ENCODE data around the gene RALGDS. TPM values are rescaled to one million over a fixed set of nuclear protein-coding genes. Genes with fewer than 3 reads are reported as not detected.

RALGDS gene
- total RNA-seq, 1 donor from 2014 or later: 34.6 TPM

DNA sequence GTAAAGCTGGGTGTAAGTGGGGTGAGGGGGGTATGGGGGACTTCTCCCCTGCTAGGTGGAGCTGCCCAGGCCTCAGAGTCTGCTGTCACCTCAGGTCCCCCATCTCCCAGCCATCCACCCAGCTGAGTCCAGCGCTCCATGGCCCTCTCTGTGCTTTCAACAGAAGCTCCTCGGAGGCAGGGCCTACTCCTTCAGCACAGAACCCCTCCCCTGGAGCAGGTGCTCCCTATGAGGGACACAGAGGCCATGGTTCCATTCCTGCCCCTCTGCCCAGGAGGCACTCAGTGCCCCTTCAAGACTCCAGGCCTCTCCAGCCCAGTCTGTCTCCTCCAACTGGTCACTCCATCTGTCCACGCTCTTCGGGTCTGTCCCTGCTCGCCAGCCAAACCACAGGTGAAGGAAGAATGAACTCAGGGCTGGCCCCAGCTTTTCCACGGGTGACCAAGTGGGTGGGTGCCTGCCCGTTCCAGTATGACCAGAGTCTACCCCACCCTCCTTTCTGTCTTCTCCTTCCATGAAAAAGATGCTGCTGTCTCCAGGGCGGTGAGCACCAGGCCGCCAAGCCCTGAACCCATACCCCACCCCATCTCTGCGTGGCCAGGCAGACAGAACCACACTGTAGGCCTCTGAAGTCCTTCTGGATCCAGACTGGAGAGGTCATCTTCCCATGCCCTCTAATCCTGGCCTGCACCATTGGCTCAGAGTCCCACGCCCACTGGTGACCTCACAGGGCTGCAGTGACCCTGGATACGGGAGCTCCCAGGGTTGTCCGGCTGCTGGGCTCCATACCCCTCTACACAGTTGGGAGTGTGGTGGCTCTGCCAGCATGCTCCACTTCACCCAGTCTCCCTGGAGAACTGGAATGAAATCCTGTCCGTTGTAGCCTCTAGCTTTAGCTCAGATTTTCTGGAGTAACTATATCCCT is 30.8 kb upstream of the RALGDS start:
- no peak for DNase-seq (ENCODE audit: low read depth, low spot score)

DNA sequence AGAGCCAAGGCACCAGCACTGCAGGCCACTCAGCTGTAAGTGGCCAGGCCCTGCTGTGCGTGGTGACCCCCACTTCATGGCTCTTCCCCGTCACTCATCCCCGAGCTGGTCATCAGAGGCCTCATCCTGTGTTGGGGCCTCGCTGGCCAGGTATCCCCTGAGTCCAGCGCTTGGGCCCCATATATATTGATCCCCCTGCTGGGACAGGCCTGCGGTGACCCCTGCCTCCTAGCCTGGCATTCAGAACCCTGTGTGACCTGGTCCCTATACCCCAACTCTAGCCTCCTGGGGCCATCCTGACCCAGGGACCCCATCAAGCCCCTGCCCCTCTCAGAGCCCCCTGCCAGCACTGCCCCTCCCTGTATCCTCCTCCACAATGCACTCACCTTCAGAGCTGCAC is 30.0 kb upstream of the RALGDS start:
- DNase-seq (ENCODE audit: low read depth, low spot score): no peak

DNA sequence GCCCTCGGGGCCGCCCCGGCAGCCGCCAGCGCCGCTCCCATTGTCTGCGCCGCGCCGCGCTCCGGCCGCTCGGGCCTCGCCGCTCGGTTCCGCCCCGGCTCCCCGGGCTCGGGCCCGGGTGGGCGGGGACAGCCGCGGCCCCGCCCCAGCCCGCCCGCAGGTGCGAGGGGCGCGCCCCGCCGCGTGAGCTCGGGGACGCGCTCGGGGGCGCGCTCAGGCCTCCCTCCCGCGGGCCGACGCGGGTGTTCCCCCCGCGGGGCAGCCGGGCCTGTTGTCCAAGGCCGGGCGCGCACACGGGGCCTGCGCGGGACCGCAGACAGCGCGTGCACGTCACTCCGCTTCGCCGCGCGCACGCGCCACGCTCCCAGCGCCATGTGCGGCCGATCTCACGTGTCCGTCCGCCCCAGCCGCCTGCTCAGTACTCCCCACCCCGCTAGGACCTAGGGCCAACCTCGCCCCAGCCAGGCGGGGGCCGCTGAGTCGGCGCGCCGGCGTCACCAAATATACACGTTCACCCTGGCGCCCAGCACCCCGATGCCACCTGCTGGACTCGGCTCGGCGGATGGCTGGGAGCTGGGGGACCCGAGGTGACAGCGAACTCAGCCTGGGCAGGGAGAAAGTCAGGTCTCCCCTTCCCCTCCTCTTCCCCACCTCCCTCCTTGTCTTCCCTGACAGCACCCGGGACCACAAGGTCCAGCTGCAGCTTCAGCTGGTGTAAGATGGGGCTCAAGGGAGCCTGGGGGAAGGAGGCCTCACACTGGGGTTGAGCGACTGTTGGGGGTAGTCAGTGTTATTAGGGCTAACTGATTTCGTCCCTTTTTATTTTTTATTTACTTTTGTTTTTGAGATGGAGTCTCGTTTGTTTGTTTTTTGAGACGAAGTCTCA is 28.3 kb upstream of the RALGDS start:
- peak; percentile 71 for DNase-seq (ENCODE audit: low read depth, low spot score)

DNA sequence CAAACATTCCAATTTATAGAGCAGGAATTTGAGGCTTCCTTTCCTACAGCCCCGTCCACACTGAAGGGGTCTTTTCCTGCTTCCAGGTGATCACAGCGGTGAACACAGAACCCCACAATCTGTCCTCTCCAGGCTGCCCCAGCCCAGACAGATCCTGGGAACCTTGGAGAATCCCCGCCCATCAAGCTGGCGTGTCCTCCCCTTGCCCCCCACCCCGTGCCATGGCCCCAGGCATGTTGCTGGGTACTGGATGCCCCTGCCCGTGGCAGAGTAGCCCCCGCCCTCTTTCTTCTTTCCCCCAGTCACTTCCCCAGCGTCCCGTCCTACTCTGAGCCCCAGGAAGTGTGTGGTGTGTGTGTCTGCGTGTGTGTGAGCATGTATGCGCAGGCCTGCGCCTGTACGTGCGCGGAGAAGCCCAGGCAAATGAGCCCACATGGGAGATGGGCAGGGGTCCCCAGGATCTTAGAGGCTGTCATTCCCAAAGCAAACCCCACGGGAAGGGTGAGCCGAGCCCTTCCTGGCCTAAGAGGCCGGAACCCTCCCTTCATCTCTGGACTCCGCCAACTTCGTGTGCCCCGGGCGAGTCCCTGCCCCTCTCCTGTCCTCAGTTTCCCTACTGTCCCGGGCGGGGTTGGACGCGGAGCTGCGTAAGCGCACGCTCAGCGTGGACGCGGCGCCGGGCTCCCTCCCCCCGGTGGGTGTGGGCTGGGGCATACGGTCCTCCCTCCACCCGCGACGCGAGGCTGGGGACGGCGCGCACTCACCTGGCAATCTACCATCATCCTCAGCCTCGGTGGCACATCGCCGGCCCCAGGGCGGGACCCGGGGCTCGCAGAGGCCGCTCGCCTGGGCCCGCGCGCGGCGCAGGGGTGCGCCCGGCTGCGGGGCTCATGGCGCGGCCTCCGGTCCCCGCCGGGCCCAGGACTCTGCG is 27.4 kb upstream of the RALGDS start:
- DNase-seq (ENCODE audit: low read depth, low spot score): no peak

DNA sequence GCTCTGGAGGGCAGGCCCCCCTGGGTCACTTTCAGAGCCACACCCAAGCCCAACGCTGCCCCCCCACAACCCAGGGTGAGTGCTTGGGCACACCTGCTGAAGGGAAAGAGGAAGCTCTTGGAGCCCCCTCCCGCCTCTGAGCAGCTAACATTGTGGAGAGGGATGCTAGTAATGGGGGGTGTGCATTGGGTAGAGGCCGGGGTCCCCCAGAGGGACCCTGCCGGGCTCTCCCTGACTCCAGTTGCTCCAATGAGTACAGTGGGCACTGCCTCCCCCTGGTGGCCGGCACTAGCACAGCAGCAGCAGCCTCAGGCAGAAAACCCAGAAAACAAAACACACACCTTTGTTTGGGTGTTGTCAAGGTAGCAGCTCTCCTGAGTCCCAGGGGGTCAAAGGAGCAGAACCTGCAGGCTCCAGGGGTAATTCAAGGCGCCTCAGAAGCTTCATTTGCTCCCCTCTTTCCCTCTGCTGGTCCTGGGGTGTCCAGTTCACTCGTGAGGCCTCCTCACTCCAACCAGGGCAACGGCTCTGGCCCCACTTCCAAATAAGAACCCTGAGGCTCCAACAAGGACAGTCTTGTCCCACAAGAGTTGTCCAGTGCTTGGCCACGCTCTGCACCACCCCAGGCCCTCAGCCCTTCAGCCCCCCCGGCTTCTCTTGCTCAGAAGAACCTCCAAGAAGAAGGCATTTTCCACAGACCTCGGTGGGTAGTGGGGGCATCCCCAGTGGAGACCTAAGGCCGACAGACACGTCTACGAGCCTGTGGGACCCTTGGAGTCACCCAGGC is 26.6 kb upstream of the RALGDS start:
- no peak for DNase-seq (ENCODE audit: low read depth, low spot score)

DNA sequence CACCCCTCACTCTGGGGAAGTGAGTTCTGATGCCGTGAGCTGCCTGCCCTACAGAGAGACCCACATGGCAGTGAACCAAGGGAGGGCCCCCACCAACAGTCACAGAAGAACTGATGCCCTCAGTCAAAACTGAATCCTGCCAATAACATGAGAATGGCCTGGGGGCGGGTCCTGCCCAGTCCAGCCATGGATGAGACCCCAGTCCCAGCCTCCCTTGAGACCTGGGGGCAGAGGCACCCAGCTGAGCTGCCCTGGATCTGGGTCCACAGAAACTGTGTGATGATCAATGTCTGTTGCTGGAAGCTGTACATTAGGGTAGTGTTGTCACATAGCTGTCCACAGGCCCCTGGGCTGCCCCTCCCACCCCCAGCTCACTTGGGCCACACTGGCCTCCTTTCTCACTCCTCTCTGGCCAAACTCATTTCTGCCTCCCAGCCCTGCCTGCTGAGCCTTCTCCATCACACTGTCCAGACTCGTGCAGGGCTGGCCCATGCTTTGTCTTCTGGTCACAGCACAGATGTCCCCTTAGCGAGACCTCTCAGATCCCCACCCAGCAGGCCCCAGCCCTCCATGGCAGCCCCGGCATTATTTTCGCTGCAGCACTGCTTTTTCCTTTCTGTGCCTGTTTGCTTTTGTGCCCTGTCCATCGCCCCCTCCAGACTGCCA is 25.8 kb upstream of the RALGDS start:
- no peak for DNase-seq (ENCODE audit: low read depth, low spot score)

DNA sequence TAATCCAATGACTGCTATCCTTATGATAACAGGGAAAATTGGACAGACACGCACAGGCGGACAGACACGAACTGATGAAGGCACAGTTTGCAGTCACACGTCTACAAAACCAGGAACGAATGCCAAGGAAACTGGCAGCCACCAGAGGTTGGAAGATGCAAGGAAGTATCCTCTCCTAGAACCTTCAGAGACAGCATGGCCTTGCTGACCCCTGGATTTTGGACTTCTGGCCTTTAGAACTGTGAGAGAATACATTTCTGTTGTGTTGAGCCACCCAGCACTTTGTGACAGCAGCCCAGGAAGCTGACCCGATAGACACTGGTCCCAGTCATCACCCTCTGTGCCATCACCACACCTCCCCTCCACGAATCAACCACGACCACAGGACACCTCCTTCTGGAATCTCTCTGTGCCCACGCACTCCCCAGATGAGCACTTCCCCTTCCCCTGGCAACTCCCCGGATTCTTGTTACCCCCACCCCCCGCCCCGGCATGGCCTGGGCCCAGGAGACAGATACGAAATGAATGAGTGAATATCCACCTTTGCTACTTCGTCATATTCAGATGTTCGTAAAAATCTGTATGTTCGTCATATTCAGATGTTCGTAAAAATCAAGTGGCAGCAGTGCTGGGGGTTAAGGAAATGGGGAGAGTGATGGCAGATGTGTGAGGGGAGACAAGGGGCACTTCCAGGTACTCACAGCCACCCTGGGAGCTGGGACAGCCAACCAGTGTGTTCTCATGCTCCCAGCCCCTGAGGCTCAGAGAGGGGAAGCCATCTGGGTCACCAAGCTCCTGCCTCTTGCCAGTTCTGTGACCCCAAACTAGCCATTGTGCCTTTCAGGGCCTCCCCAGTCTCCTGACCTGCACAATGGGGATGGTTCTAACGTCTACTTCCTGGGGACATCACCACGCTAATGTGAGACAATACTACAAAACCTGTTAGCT is 24.1 kb upstream of the RALGDS start:
- DNase-seq (ENCODE audit: low read depth, low spot score): no peak

DNA sequence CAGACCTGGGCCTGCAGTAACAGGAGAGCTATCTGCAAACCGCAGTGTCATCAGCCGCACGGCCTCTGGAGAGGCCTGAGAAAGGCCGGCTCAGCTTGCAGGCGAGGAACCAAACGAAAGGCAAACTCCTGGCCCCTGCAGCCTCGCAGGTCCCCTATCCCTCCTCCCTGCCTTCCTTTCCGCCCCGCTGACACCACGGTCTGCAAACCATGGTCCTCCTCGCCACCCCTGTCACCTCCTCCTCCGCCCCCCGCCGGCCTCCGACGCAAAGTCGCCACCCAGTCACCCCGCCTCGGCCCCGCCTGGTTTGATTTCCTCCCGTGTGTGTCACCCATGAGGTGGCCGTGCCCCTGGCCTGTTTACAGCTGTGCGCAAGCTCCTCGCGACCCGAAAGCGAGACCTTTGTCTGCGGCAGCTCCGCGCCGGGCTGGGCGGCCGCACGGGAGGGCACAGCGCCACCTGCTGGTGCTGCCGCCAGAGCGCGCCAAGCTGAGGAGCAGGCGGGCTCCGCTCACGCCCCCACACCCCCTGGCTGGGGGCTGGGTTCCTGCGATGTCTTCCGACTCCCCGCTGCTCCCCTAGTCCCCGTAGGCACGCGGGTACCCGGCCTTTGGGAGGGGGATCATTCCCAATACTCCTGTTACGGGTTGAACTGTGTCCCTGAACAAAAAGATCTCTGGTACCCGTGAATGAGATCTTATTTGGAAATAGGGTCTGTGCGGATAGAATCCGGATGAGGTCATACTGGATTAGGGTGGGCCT is 23.3 kb upstream of the RALGDS start:
- no peak for DNase-seq (ENCODE audit: low read depth, low spot score)

DNA sequence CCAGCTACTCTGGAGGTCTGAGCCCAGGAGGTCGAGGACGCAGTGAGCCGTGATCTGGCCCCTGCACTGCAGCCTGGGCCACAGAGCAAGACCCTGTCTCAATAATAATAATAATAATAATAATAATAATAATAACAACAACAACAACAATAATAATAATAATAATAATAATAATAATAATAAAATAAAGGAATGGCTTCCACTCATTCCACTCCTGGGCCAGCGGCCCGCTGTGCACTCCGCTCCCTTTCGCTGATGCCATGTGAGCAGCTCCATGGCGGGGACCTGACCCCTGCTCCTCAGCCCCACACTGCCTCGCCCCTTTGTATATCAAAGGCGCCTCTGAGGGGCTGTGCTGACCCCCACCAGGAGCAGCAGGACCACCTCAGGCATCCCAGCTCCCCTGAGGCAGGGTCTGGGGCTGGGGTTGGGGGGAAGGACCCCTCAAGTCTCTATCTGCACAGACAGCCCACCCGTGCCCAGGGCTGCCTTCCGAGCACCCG is 22.6 kb upstream of the RALGDS start:
- DNase-seq (ENCODE audit: low read depth, low spot score): no peak

DNA sequence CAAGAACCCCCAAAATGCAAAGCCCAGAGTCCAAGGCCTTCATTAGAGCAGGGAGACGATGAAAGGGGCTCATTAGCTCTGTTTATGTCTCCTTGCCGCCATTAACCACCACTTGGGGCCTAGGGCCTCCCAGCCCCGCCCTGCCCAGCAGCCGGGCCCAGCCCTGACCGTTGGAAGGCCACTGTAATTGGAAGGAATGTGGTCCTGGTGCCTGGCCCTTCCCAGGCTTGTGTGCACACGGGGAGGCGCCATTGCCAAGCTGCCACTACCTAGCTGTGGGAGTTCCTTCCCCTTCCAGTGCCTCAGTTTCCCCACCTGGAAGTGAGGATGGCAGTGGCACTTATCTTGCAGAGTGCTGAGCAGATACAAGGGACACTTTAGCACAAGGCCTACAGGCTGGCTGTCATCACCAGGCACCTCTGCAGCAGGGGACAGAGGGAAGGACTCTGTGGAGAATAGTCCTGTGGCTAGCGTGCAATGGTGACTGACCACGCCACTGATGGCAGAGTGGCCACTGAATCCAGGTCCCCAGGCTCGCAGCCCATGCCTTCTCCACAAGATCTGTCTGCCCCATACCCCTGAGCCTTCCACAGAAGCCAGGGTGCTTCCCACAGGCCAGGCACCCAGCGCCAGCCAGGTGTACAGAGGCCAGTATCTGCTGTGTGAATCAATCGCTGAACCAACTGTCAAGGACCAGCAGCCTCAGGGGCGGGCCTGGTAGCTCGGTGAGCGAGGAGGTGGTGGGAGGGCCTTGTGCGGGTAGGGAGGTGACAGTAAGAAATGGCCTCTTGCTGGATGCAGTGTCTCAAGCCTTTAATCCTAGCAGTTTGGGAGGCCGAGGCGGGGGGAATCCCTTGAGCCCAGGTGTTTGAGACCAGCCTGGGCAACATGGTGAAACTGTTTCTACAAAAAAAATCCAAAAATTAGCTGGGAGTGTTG is 21.9 kb upstream of the RALGDS start:
- no peak for DNase-seq (ENCODE audit: low read depth, low spot score)

DNA sequence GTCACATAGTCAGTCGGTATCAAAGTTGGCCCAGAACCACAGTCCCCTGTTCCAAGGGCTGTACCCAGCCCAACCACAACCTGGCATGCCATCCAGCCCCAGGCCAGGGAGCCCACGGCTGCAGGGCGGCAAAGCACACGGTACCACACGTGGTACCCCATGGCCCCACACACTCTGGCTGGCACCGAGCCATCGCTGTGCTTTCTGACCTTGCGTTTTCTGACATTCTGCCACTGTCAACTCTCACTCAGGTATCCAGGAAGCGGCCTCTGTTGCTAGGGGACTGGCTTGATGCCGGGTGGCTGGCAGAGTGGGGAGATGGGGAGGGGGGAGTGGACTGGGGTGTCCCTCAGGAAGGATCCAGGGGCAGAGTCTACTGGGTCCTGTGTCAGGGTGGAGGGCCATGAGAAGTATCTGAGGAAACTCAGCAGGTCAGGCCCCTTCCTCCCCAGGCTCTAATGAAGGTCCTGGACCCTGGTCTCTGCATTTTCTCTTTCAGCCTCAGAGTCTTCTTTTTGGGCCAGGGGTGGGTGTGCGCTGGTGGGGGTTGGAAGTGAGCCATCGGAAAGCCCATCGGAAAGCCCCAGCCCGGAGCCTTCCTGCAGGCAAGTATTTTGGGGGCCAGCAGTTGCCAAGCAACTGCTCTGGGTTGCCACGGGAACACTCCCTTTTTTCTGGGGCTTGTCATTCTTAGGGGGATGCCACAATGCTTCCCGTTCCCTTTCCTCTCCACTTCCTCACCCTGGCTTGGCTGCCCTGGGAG is 21.0 kb upstream of the RALGDS start:
- DNase-seq (ENCODE audit: low read depth, low spot score): no peak

DNA sequence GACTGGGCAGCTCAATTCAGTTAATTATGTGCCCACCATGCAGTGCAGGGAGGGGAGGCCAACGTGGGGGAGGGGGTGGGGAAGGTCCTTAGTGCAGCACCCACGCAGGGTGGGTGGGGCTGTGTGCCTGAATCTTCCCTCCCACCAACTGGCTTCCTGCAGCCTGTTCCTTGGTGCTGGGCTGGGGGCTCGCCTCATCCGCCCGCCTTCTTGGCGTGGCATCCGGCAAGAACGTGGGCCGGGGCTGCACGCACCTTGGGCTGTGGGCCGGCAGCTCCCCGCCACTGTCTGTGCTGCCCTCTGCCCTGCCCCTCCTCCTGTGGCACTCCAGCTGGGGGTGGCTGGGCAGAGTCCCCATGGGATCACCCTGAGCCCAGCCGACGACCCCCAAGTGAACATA is 19.6 kb upstream of the RALGDS start:
- no peak for DNase-seq (ENCODE audit: low read depth, low spot score)

DNA sequence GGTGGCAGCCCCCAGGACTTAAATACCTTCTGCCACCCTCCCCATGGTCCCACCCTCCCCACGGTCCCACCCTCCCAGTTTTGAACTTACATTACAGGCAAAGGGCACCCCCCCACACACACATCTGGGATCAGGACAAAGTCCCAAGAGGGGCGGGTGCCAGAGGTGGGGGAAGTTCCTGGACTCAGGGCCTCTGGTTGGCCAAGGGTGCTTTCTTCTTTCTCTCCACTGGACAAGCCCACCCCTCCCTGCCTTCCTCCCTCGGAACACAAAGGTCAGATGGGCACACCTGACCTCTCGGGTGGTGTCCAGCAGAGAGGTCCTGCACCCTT is 19.1 kb upstream of the RALGDS start:
- DNase-seq (ENCODE audit: low read depth, low spot score): no peak

DNA sequence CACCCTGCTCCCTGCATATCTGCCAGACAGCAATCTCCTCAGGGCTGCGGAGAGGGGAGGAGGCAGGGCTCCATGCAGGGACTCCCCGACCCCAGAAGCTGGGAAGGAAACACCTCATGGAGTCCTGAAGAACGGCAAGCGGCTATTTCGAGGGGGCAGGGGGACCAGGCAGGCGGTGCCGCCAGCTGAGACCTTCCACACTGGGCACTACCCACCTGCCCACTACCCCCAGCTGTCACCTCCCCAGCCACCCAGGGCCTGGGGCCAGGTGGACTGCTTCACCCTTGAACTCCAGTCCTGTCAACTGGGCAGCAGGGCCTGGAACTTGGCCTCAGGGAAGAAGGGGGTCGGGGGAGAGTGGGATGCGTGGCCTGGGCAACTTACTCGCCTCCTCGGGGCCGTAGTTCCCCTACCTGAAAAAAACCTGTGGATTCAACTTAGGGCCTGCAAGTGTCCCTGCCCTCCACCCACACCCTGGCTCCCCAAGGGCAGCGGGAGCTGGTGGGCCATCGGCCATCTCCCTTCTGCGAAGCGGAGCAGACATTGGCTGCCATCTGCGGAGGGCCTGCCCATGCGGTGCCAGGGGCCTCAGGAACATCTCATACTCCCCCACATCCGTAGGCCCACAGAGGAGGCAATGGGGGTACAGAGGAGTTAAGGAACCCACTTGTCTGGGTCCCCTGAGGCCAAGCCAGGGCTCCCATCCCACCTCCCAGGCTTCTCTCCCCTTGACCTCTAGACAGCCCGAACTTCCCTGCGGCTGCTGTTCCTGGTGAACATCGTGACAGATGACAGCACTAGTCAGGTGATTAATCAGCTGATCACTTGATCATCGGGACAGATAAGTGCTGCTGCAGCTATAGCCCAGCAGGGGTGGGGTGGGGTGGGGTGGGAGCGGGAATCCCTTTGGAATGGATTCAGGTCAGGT is 18.5 kb upstream of the RALGDS start:
- no peak for DNase-seq (ENCODE audit: low read depth, low spot score)
